Ishikawa (cell line): ENCODE results near the gene FGGY.

Experiments used
- CEBPB ChIP-seq: IDR thresholded peaks from 2 replicates; pipeline ENCODE4 v1.6.1; 2012
- CREB1 ChIP-seq: IDR thresholded peaks from 2 replicates; pipeline ENCODE4 v1.6.1; 2012; ENCODE audit warnings: low read depth
- EGR1 ChIP-seq: IDR thresholded peaks from 2 replicates; pipeline ENCODE4 v1.6.1; 2012
- EP300 ChIP-seq: IDR thresholded peaks from 2 replicates; pipeline ENCODE4 v1.6.1; 2012; ENCODE audit warnings: borderline replicate concordance
- FOXM1 ChIP-seq: IDR thresholded peaks from 2 replicates; pipeline ENCODE4 v1.6.1; 2012; ENCODE audit warnings: low read depth, borderline replicate concordance
- MAX ChIP-seq: IDR thresholded peaks from 2 replicates; pipeline ENCODE4 v1.6.1; 2012
- NFIC ChIP-seq: IDR thresholded peaks from 2 replicates; pipeline ENCODE4 v1.6.1; 2012
- RAD21 ChIP-seq: IDR thresholded peaks from 2 replicates; pipeline ENCODE4 v1.6.1; 2012; ENCODE audit warnings: low read depth
- REST ChIP-seq: IDR thresholded peaks from 2 replicates; pipeline ENCODE4 v1.6.1; 2012; ENCODE audit warnings: low read depth, mild to moderate bottlenecking
- TAF1 ChIP-seq: IDR thresholded peaks from 2 replicates; pipeline ENCODE4 v1.6.1; 2012; ENCODE audit warnings: low read depth, mild to moderate bottlenecking
- TCF12 ChIP-seq: IDR thresholded peaks from 2 replicates; pipeline ENCODE4 v1.6.1; 2012; ENCODE audit warnings: low read depth
- TEAD4 ChIP-seq: IDR thresholded peaks from 2 replicates; pipeline ENCODE4 v1.6.1; 2012
- USF1 ChIP-seq: IDR thresholded peaks from 2 replicates; pipeline ENCODE4 v1.6.1; 2012
- YY1 ChIP-seq: IDR thresholded peaks from 2 replicates; pipeline ENCODE4 v1.6.1; 2012; ENCODE audit warnings: low read depth
- ZBTB7A ChIP-seq: IDR thresholded peaks from 2 replicates; pipeline ENCODE4 v1.6.1; 2012; ENCODE audit warnings: low read depth

Gene FGGY

GRCh38 chr1:59511476-59512465 is 214.9 kb downstream of the FGGY start:
- no peak for TF ChIP-seq TAF1
- no peak for TF ChIP-seq FOXM1
- no peak for TF ChIP-seq USF1
- TF ChIP-seq MAX = no peak
- no peak for TF ChIP-seq EGR1
- no peak for TF ChIP-seq ZBTB7A
- no peak for TF ChIP-seq TCF12
- no peak for TF ChIP-seq CEBPB
- no peak for TF ChIP-seq NFIC
- TF ChIP-seq TEAD4 = no peak
- TF ChIP-seq EP300 = no peak
- no peak for TF ChIP-seq REST

- no peak for TF ChIP-seq ZBTB7A
- no peak for TF ChIP-seq CREB1
- no peak for TF ChIP-seq TCF12
- TF ChIP-seq USF1 = no peak
- no peak for TF ChIP-seq EGR1
- no peak for TF ChIP-seq REST
- TF ChIP-seq NFIC = no peak
- TF ChIP-seq EP300 = no peak
- TF ChIP-seq YY1 = no peak
- TF ChIP-seq TEAD4 = no peak
- no peak for TF ChIP-seq MAX
- no peak for TF ChIP-seq FOXM1
- no peak for TF ChIP-seq CEBPB
- no peak for TF ChIP-seq RAD21
- no peak for TF ChIP-seq TAF1
These were observed 215.8 kb downstream of the FGGY start for GRCh38 chr1:59512702-59513101.

- TF ChIP-seq NFIC (no peak), FOXM1 (no peak), MAX (no peak), CREB1 (no peak), TAF1 (no peak), YY1 (no peak), TEAD4 (no peak), EP300 (no peak), USF1 (no peak), REST (no peak), RAD21 (no peak), TCF12 (no peak), EGR1 (no peak)
These were observed 217.4 kb downstream of the FGGY start for GRCh38 chr1:59514061-59514909.
